ENCODE data around the gene ZFAND3. TPM values are rescaled to one million over a fixed set of nuclear protein-coding genes. Genes with fewer than 3 reads are reported as not detected.

ZFAND3 gene
- total and polyA plus RNA-seq, 2 of the 4 experiments (the other 2 are of a cell fraction), result 10.9 to 26.7 TPM

- peak overlapping the region; percentile 39 for H2AFZ ChIP-seq (replicated peaks; ENCODE audit: low read length, poor library complexity)
- no peak overlapping the region for H3K18ac ChIP-seq (ENCODE audit: low read depth, low read length)
- no peak overlapping the region for H4K91ac ChIP-seq (ENCODE audit: insufficient read depth, low read depth, low read length)
- ChIA-PET CTCF (no interaction called here), POLR2A (ENCODE audit: unreplicated experiment) (no interaction called here)
- no peak for DNase-seq
- H4K20me1 ChIP-seq (ENCODE audit: insufficient read depth, low read length), result no peaks in the 10 kb centered on the region
- no peaks in the 10 kb centered on the region for H3K79me1 ChIP-seq (ENCODE audit: low read depth in 1 of 2, low read length in 2 of 2)
- no peak overlapping the region for H2BK120ac ChIP-seq (ENCODE audit: low read depth, low read length)
- H3K56ac ChIP-seq (ENCODE audit: extremely low read depth, insufficient read depth, low read length), result no peak overlapping the region
- WGBS, 2 experiments (ENCODE audit: extremely low coverage in 2 of 2, insufficient read length in 1 of 2), result 20% methylated on average over 1 of the region's 10 CpGs; no CpG with 5 or more reads in 1 of the 2 experiments
- peak; percentile 35 for ATAC-seq (ENCODE audit: low read depth)
- H3K4ac ChIP-seq (ENCODE audit: low read depth, low read length), result no peak overlapping the region
- no peak overlapping the region for H3K4me3 ChIP-seq (ENCODE audit: insufficient read depth, low read depth, low read length)
- in situ Hi-C loops (cut with MboI; ENCODE audit: low sequenced_read_pairs), result no loop called here
- intact Hi-C loops (cut with micrococcal nuclease), result no loop called here
- no peak overlapping the region for H3K27ac ChIP-seq (ENCODE audit: insufficient read depth, low read length)
- H3K36me3 ChIP-seq (ENCODE audit: control insufficient read depth, insufficient read depth, low read length), result no peaks in the 10 kb centered on the region
- no TSS peak for BruUV-seq (replicated peaks)
- H4K8ac ChIP-seq (ENCODE audit: low read depth in 2 of 2, low read length in 2 of 2), result no peak overlapping the region
- dilution Hi-C loops (cut with HindIII; ENCODE audit: low sequenced_read_pairs, unreplicated experiment), result no loop called here
- no peak overlapping the region for H3K9ac ChIP-seq (ENCODE audit: low read depth, low read length)
- H3K4me1 ChIP-seq (ENCODE audit: control insufficient read depth, insufficient read depth, low read length), result no peaks in the 10 kb centered on the region; the same call in 1 of the 2 replicates
- H3K14ac ChIP-seq (replicated peaks; ENCODE audit: low read depth, low read length), result no peak overlapping the region
- no peak overlapping the region for H3K23ac ChIP-seq (ENCODE audit: low read depth, low read length)
- no peak overlapping the region for H2AK9ac ChIP-seq (replicated peaks; ENCODE audit: low read depth, low read length, poor library complexity)
- H3K9me1 ChIP-seq (ENCODE audit: insufficient read depth, low read length), result no peaks in the 10 kb centered on the region
- H2AK5ac ChIP-seq (ENCODE audit: low read depth, low read length), result no peak overlapping the region
- no peak overlapping the region for H3K4me2 ChIP-seq (ENCODE audit: low read depth, low read length)
- no peak overlapping the region for H2BK5ac ChIP-seq (ENCODE audit: low read depth, low read length, poor library complexity, severe bottlenecking)
- no peak overlapping the region for H2BK15ac ChIP-seq (ENCODE audit: low read depth, low read length)
- peaks cover 15% of the 10 kb centered on the region for H3K27me3 ChIP-seq (ENCODE audit: control insufficient read depth, insufficient read depth, low read length)
- TF ChIP-seq POLR2A (IDR thresholded peaks at IDR 0.05; ENCODE audit: low read depth, low read length) (no peak), RAD21 (IDR thresholded peaks at IDR 0.05; ENCODE audit: low read length) (no peak), CHD1 (IDR thresholded peaks at IDR 0.05; ENCODE audit: low read depth, low read length) (no peak), FOS (IDR thresholded peaks at IDR 0.05; ENCODE audit: low read depth, low read length) (no peak), RFX5 (IDR thresholded peaks at IDR 0.05; ENCODE audit: low read depth, low read length) (no peak), ELK1 (IDR thresholded peaks at IDR 0.05; ENCODE audit: borderline replicate concordance, low read depth, low read length) (no peak), CTCF (conservative IDR thresholded peaks at IDR 0.05; ENCODE audit: low read depth, low read length) (no peak), MAFK (IDR thresholded peaks at IDR 0.05; ENCODE audit: low read depth, low read length) (no peak), CEBPB (IDR thresholded peaks at IDR 0.05; ENCODE audit: low read depth, low read length) (no peak), RCOR1 (IDR thresholded peaks at IDR 0.05; ENCODE audit: insufficient replicate concordance, low read length) (no peak), MXI1 (IDR thresholded peaks at IDR 0.05; ENCODE audit: borderline replicate concordance, low read depth, low read length) (no peak), NFE2L2 (IDR thresholded peaks at IDR 0.05; ENCODE audit: low read depth, low read length) (no peak), MAZ (IDR thresholded peaks at IDR 0.05; ENCODE audit: borderline replicate concordance, low read depth, low read length) (no peak), BHLHE40 (IDR thresholded peaks at IDR 0.05; ENCODE audit: low read depth, low read length) (no peak), USF2 (IDR thresholded peaks at IDR 0.05; ENCODE audit: low read depth, low read length) (no peak), SMC3 (IDR thresholded peaks at IDR 0.05; ENCODE audit: low read depth, low read length) (no peak)
- no peaks in the 10 kb centered on the region for H3K9me3 ChIP-seq (ENCODE audit: control insufficient read depth, insufficient read depth, low read length)
- no peak overlapping the region for H4K5ac ChIP-seq (ENCODE audit: low read depth, low read length)
- no peak overlapping the region for H2BK20ac ChIP-seq (ENCODE audit: low read depth, low read length)
Measured at GRCh38 chr6:37777272-37777834, 42.2 kb upstream of the ZFAND3 start.

Data from IMR-90 (cell line).